HEK293 (cell line): ENCODE results near the gene CAB39.
A peak's percentile ranks its signal among the peaks of the same experiment; 100 is the strongest.

Source experiments
- GLI4 ChIP-seq: fragments of 450-650 bp; formaldehyde crosslinking; IDR thresholded peaks from 2 replicates; pipeline ENCODE4 v1.5.1; 2016; ENCODE audit warnings: missing biosample characterization, missing genetic modification characterization
- GLIS2 ChIP-seq: fragments of 450-650 bp; formaldehyde crosslinking; IDR thresholded peaks from 2 replicates; pipeline ENCODE4 v1.5.1; 2016; ENCODE audit warnings: missing biosample characterization, missing genetic modification characterization
- HIC1 ChIP-seq: fragments of 450-650 bp; formaldehyde crosslinking; IDR thresholded peaks from 2 replicates; pipeline ENCODE4 v1.5.1; 2016; ENCODE audit warnings: missing biosample characterization, missing genetic modification characterization
- KLF10 ChIP-seq: fragments of 450-650 bp; IDR thresholded peaks from 2 replicates; pipeline ENCODE4 v1.5.1; 2018; ENCODE audit warnings: missing biosample characterization, mild to moderate bottlenecking, missing genetic modification characterization
- KLF16 ChIP-seq: fragments of 450-650 bp; formaldehyde crosslinking; IDR thresholded peaks from 2 replicates; pipeline ENCODE4 v1.5.1; 2017; ENCODE audit warnings: missing biosample characterization, missing genetic modification characterization
- MEIS1 ChIP-seq: sonication (generic); formaldehyde crosslinking; IDR thresholded peaks from 2 replicates; pipeline ENCODE4 v1.8.1; 2022; ENCODE audit warnings: missing genetic modification reagents, mild to moderate bottlenecking, borderline replicate concordance
- OSR2 ChIP-seq: fragments of 450-650 bp; formaldehyde crosslinking; IDR thresholded peaks from 2 replicates; pipeline ENCODE4 v1.5.1; 2016; ENCODE audit warnings: missing biosample characterization, missing genetic modification characterization
- SETDB1 ChIP-seq: IDR thresholded peaks from one replicate; pipeline ENCODE4 v1.6.1; 2017; ENCODE audit warnings: mild to moderate bottlenecking, low read length, moderate library complexity, mixed read lengths; ENCODE audit not compliant: insufficient read length
- TRIM28 ChIP-seq: IDR thresholded peaks from 2 replicates; pipeline ENCODE4 v1.6.1; 2011; ENCODE audit warnings: low read length, control low read depth, borderline replicate concordance
- YY2 ChIP-seq: fragments of 450-650 bp; formaldehyde crosslinking; IDR thresholded peaks from 2 replicates; pipeline ENCODE4 v1.5.1; 2016; ENCODE audit warnings: missing biosample characterization, missing genetic modification characterization
- ZBTB20 ChIP-seq: fragments of 450-650 bp; formaldehyde crosslinking; IDR thresholded peaks from 2 replicates; pipeline ENCODE4 v1.5.1; 2016; ENCODE audit warnings: missing biosample characterization, missing genetic modification characterization
- ZNF138 ChIP-seq: fragments of 450-650 bp; formaldehyde crosslinking; IDR thresholded peaks from 2 replicates; pipeline ENCODE4 v1.5.1; 2016; ENCODE audit warnings: missing biosample characterization, missing genetic modification characterization, borderline replicate concordance
- ZNF19 ChIP-seq: fragments of 450-650 bp; formaldehyde crosslinking; IDR thresholded peaks from 2 replicates; pipeline ENCODE4; 2016; ENCODE audit warnings: missing biosample characterization, missing genetic modification characterization, low read depth
- ZNF2 ChIP-seq: fragments of 450-650 bp; formaldehyde crosslinking; IDR thresholded peaks from 2 replicates; pipeline ENCODE4 v1.5.1; 2016; ENCODE audit warnings: missing biosample characterization, missing genetic modification characterization
- ZNF239 ChIP-seq: fragments of 450-650 bp; formaldehyde crosslinking; IDR thresholded peaks from 2 replicates; pipeline ENCODE4 v1.5.1; 2016; ENCODE audit warnings: missing biosample characterization, missing genetic modification characterization
- ZNF324 ChIP-seq: fragments of 450-650 bp; formaldehyde crosslinking; IDR thresholded peaks from 2 replicates; pipeline ENCODE4 v1.5.1; 2016; ENCODE audit warnings: missing biosample characterization, missing genetic modification characterization
- ZNF521 ChIP-seq: fragments of 450-650 bp; formaldehyde crosslinking; IDR thresholded peaks from 2 replicates; pipeline ENCODE4 v1.5.1; 2017; ENCODE audit warnings: missing biosample characterization, mild to moderate bottlenecking, missing genetic modification characterization
- ZNF530 ChIP-seq: fragments of 450-650 bp; formaldehyde crosslinking; IDR thresholded peaks from 2 replicates; pipeline ENCODE4 v1.5.1; 2016; ENCODE audit warnings: low read depth, missing biosample characterization, missing genetic modification characterization
- ZNF549 ChIP-seq: fragments of 450-650 bp; IDR thresholded peaks from 2 replicates; pipeline ENCODE4 v1.5.1; 2018; ENCODE audit warnings: missing biosample characterization, missing genetic modification characterization, mild to moderate bottlenecking, inconsistent platforms, moderate library complexity
- ZNF571 ChIP-seq: fragments of 450-650 bp; formaldehyde crosslinking; IDR thresholded peaks from 2 replicates; pipeline ENCODE4 v1.5.0; 2017; ENCODE audit warnings: missing biosample characterization, missing genetic modification characterization
- ZNF585B ChIP-seq: fragments of 450-650 bp; formaldehyde crosslinking; IDR thresholded peaks from 2 replicates; pipeline ENCODE4 v1.5.1; 2016; ENCODE audit warnings: missing biosample characterization, missing genetic modification characterization
- ZNF623 ChIP-seq: fragments of 450-650 bp; formaldehyde crosslinking; IDR thresholded peaks from 2 replicates; pipeline ENCODE4 v1.5.1; 2016; ENCODE audit warnings: missing biosample characterization, missing genetic modification characterization
- ZNF626 ChIP-seq: fragments of 450-650 bp; sonication (Bioruptor Pico); formaldehyde crosslinking; IDR thresholded peaks from 2 replicates; pipeline ENCODE4 v1.5.1; 2018; ENCODE audit warnings: missing biosample characterization, missing genetic modification characterization, inconsistent platforms
- ZNF629 ChIP-seq: fragments of 450-650 bp; formaldehyde crosslinking; IDR thresholded peaks from 2 replicates; pipeline ENCODE4 v1.5.1; 2017; ENCODE audit warnings: missing biosample characterization, missing genetic modification characterization
- ZNF777 ChIP-seq: fragments of 450-650 bp; formaldehyde crosslinking; IDR thresholded peaks from 2 replicates; pipeline ENCODE4 v1.5.1; 2017; ENCODE audit warnings: missing biosample characterization, missing genetic modification characterization, borderline replicate concordance
- ZNF785 ChIP-seq: fragments of 450-650 bp; formaldehyde crosslinking; IDR thresholded peaks from 2 replicates; pipeline ENCODE4 v1.5.1; 2016; ENCODE audit warnings: missing biosample characterization, missing genetic modification characterization
- TF ChIP-seq, protein P1 (sequence below): fragments of 450-650 bp; formaldehyde crosslinking; IDR thresholded peaks from 2 replicates; pipeline ENCODE4 v1.5.1; 2016; ENCODE audit warnings: missing biosample characterization, missing genetic modification characterization
- TF ChIP-seq, protein P2 (sequence below): fragments of 450-650 bp; formaldehyde crosslinking; optimal IDR thresholded peaks from 2 replicates; pipeline ENCODE3; 2016; ENCODE audit warnings: missing biosample characterization, mild to moderate bottlenecking, missing genetic modification characterization
- TF ChIP-seq, protein P3 (sequence below): fragments of 450-650 bp; formaldehyde crosslinking; conservative IDR thresholded peaks from 2 replicates; pipeline ENCODE4 v1.5.1; 2016; ENCODE audit warnings: low read depth, missing biosample characterization, missing genetic modification characterization

The CAB39 gene

DNA sequence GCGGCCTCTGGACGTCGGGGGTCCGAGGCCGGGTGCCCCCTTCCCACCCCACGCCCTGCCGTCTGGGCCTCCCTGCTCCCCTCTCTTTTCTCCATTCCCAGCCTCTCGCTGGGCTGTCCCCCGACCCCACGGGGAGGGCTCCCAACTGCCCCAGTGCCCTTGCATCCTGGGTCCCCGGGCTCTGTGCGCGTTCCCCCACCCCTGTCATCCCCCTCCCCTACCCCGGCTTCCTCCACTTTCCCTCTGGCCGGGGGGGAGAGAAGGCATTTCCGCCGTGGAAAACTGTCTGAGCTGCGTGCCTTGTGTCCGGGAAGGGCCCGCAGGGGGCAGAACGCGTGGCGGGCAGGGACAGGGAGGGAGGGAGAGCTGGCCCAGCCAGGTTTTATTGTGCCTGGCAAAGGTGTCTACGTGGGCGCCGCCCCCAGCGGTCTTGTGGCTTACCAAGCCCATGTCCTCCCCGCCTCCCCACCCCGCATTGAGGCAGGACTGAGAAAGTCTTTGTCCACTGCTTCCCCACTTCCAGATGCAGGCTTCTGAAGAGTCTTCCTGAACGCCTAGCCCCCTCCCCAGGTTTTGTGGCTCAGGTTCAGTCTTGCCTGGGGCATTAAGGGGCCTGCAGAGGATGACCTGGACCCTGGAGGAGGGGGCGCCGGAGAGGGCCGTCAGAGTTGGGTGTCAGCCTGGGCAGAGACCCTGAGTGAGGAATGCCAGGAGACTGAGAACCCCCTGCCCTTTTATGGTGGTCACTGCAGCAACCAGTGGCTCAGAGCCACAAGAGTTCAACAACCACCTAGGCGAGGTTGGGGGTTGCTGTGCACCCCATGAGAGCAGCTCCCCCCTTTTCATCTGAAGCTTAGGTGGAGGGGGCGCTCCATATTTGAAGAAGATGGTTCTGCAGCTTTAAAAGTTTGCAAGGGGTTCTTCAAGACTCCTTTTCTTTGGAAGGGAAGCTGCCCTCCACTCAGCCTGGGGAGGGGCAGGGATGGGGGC lies 153.4 kb downstream of the CAB39 start (continued):
- TF ChIP-seq, protein P1, sequence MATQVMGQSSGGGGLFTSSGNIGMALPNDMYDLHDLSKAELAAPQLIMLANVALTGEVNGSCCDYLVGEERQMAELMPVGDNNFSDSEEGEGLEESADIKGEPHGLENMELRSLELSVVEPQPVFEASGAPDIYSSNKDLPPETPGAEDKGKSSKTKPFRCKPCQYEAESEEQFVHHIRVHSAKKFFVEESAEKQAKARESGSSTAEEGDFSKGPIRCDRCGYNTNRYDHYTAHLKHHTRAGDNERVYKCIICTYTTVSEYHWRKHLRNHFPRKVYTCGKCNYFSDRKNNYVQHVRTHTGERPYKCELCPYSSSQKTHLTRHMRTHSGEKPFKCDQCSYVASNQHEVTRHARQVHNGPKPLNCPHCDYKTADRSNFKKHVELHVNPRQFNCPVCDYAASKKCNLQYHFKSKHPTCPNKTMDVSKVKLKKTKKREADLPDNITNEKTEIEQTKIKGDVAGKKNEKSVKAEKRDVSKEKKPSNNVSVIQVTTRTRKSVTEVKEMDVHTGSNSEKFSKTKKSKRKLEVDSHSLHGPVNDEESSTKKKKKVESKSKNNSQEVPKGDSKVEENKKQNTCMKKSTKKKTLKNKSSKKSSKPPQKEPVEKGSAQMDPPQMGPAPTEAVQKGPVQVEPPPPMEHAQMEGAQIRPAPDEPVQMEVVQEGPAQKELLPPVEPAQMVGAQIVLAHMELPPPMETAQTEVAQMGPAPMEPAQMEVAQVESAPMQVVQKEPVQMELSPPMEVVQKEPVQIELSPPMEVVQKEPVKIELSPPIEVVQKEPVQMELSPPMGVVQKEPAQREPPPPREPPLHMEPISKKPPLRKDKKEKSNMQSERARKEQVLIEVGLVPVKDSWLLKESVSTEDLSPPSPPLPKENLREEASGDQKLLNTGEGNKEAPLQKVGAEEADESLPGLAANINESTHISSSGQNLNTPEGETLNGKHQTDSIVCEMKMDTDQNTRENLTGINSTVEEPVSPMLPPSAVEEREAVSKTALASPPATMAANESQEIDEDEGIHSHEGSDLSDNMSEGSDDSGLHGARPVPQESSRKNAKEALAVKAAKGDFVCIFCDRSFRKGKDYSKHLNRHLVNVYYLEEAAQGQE, result no peak
- TF ChIP-seq ZNF623 (tag by site-specific recombination), result peak; percentile 65
- TF ChIP-seq MEIS1 (CRISPR knock-in tag), result no peak
- no peak for TF ChIP-seq KLF16 (tag by site-specific recombination)
- no peak for TF ChIP-seq ZNF521 (tag by site-specific recombination)
- TF ChIP-seq ZNF585B (tag by site-specific recombination), result no peak
- no peak for TF ChIP-seq ZNF324 (tag by site-specific recombination)
- TF ChIP-seq ZNF629 (tag by site-specific recombination), result no peak
- TF ChIP-seq SETDB1, result no peak
- TF ChIP-seq, protein P2, sequence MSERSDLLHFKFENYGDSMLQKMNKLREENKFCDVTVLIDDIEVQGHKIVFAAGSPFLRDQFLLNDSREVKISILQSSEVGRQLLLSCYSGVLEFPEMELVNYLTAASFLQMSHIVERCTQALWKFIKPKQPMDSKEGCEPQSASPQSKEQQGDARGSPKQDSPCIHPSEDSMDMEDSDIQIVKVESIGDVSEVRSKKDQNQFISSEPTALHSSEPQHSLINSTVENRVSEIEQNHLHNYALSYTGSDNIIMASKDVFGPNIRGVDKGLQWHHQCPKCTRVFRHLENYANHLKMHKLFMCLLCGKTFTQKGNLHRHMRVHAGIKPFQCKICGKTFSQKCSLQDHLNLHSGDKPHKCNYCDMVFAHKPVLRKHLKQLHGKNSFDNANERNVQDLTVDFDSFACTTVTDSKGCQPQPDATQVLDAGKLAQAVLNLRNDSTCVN (tag by site-specific recombination), result peak; percentile 9
- no peak for TF ChIP-seq ZNF2 (tag by site-specific recombination)
- TF ChIP-seq ZNF530 (tag by site-specific recombination), result no peak
- TF ChIP-seq GLI4 (tag by site-specific recombination), result no peak
- no peak for TF ChIP-seq ZNF777
- TF ChIP-seq TRIM28, result no peak
- TF ChIP-seq ZNF19 (tag by site-specific recombination), result no peak
- no peak for TF ChIP-seq YY2 (tag by site-specific recombination)
- no peak for TF ChIP-seq ZNF785
- no peak for TF ChIP-seq ZBTB20 (tag by site-specific recombination)
- no peak for TF ChIP-seq ZNF138 (tag by site-specific recombination)
- peak; percentile 70 for TF ChIP-seq GLIS2 (tag by site-specific recombination)
- no peak for TF ChIP-seq ZNF239 (tag by site-specific recombination)
- TF ChIP-seq ZNF571 (tag by site-specific recombination), result no peak
- TF ChIP-seq KLF10 (tag by site-specific recombination), result no peak
- TF ChIP-seq OSR2, result no peak
- peak; percentile 25; the same call in 1 of the 2 replicates for TF ChIP-seq HIC1
- TF ChIP-seq ZNF626, result no peak
- TF ChIP-seq, protein P3, sequence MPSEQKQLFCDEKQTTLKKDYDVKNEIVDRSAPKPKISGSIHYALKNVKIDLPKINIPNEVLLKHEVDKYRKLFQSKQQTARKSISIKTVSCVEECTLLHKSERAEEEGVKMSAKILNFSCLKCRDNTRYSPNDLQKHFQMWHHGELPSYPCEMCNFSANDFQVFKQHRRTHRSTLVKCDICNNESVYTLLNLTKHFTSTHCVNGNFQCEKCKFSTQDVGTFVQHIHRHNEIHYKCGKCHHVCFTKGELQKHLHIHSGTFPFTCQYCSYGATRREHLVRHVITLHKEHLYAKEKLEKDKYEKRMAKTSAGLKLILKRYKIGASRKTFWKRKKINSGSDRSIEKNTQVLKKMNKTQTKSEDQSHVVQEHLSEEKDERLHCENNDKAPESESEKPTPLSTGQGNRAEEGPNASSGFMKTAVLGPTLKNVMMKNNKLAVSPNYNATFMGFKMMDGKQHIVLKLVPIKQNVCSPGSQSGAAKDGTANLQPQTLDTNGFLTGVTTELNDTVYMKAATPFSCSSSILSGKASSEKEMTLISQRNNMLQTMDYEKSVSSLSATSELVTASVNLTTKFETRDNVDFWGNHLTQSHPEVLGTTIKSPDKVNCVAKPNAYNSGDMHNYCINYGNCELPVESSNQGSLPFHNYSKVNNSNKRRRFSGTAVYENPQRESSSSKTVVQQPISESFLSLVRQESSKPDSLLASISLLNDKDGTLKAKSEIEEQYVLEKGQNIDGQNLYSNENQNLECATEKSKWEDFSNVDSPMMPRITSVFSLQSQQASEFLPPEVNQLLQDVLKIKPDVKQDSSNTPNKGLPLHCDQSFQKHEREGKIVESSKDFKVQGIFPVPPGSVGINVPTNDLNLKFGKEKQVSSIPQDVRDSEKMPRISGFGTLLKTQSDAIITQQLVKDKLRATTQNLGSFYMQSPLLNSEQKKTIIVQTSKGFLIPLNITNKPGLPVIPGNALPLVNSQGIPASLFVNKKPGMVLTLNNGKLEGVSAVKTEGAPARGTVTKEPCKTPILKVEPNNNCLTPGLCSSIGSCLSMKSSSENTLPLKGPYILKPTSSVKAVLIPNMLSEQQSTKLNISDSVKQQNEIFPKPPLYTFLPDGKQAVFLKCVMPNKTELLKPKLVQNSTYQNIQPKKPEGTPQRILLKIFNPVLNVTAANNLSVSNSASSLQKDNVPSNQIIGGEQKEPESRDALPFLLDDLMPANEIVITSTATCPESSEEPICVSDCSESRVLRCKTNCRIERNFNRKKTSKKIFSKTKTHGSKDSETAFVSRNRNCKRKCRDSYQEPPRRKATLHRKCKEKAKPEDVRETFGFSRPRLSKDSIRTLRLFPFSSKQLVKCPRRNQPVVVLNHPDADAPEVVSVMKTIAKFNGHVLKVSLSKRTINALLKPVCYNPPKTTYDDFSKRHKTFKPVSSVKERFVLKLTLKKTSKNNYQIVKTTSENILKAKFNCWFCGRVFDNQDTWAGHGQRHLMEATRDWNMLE (tag by site-specific recombination), result no peak
- TF ChIP-seq ZNF549 (tag by site-specific recombination), result no peak
